SKM-1 treated with dmso at 0.1 percent for 144 hours (cell line): ENCODE data around the gene GRIK4.

ENCODE experiments used
- DNase-seq: peaks from one replicate; lab custom pipeline; 2025; ENCODE audit not compliant: unreplicated experiment; lab: John Stamatoyannopoulos, UW

Gene GRIK4

DNA sequence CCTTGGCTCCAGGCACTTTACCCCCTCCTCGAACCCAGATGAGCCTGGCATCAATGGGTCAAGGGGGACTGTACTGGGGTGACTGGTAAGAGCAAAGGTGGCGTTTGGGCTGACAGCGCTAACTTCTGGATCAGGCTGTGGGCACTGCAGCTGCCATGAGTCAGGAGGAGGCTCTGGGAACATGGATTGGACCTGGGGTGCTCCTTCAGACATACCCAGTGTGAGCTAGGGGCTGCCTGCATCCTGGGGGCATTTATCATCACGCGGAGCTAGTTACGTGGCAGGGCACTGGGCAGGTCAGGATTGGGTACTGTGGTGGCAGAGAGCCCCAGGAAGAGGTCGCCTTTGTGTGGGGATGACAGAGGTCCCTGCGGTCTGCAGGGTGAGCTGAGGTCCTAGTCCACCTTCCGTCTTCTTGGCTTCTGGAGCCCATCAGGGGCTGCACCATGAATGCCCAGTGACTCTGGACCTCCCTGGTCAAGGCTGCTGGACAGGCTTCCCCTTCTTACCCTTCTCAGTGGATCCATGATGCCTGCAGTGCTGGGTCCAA lies 13.1 kb downstream of the GRIK4 start:
- DNase-seq, result no peak

DNA sequence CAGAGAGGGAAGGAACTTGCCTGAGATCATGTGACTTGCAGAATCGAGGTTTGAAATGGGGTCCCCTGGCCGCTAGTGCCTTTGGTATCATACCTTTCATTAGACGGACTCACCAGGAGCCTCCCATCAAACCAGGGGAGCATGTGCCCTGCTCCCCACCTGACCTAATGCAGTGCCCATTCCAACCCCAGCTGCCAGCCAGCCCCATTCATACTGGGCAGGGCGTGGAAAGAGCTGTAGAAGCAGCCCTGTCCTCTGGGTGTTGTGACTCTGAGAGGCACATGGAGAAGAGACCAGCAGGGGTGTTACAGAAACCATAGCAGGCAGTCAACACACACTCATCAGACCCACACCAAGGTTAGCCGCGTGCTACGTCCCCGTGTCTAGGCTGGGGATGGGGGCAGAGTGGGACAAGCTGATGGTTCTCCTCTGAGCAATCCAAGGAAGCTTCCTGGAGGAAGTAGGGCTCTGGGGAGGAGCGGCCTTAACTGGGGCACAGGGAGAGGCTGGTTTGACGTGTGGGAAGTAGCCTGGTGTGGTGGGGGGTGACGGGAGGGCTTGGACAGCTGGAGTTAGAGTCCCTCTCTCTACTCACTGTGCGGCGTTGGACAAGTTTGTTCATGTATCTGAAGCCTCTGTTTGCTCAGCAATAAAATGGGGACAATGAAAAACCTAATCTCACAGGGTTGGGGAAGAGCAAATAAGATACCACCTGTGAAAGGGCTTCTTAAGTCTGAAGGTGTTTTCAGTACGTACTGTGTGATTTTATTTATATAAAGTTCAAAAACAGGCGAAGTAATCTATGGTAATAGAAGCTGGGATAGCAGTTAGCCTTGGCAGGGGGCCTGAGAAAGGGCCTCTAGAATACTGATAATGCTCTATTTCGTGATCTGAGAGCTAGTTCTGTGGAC lies 14.0 kb downstream of the GRIK4 start:
- no peak for DNase-seq

DNA sequence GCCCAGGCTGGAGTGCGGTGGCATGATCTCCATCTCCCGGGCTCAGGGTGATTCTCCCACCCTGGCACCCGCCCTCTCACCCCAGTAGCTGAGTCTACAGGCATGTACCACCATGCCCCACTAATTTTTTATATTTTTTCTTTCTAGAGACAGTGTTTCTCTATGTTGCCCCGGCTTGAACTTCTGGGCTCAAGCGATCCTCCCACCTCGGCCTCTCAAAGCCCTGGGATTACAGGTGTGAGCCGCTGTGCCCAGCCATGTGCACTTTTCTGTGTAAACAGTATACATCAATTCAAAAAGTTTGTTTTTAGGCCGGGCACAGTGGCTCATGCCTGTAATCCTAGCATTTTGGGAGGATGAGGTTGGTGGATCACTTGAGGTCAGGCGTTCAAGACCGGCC lies 14.7 kb downstream of the GRIK4 start:
- no peak for DNase-seq

DNA sequence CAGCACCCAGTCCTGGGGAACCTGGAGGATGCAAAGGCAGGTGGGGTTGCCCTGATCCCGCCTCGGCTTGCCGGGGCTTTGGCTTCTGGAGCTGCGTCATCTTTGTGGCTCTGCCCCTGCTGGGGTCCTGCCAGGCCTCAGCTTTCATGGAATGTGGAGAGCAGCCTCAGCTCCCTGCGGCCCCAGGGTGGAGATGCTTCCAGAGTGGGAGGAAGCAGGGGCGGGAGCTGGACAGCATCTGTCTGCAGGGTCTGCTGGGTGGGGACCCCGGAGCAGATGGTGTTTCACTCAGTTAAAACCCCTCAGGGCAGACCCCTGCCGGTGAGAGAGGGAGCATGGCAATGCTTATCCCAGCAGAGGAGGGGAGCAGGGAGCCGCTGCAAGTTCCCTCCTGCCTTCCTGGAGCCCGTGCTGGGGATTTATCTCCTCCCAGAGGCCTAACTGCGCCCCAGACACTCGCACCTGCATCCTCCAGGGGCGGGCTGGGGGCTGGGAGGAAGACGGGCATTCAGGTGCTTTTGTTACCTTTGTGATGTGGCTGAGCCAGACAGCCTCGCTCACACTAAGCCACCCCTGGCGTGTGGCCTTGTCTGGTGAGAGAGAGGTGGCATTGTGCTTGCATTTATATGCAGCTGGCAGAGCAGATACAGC lies 15.7 kb downstream of the GRIK4 start:
- no peak for DNase-seq

DNA sequence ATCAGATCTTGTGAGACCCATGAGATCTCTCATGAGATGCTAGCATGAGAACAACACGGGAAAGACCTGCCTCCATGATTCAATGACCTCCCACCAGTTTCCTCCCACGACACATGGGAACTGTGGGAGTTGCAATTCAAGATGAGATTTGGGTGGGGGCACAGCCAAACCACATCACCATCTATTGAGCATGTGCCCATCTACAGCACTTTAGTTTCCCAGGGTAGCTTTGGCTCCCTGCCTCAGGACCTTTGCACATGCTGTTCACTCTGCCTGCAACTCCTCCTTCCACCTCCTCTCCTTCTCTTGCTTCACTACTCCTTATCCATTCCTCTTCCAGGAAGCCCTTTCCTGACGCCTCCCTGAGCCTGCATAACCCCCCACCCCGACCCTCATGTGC lies 17.2 kb downstream of the GRIK4 start:
- DNase-seq, result no peak

DNA sequence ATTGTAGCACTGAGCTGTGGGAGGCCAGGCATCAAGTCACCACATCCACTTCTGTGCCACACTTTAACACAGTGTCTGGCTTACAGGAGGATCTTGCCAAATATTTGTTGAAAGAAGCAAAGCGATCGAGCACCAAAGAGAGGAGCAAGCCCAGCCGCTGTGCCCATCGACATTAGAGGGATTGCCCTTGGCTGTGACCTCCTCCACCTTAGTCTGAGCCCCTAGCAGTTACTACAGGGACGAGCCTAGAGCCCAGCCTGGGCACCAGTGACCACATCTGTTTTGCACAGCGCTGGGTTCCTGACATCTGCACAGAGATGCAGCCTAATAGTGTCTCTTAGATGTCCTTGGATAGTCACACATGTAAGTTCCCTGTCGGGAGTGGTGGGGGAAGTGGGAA lies 17.7 kb downstream of the GRIK4 start:
- DNase-seq, result no peak

DNA sequence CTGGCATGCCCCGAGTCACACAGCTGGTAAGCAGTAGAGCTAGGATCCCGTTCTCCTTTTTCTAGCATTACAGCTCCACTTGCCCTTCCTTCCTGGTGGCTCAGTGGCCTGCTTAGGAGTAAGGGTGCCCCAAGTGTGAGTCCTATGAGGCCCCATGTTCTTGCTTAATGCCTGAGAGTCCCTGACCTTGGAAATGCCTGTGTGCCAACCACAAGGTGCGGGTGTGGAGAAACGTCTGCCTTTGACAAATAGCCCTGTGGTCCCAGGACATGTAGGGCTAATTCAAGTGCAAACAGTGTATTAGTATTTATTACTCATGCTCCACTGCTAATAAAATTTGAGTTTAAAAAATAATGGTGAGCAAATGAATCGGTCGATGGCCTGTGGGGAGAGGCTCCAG lies 18.4 kb downstream of the GRIK4 start:
- DNase-seq, result peak; percentile 11

DNA sequence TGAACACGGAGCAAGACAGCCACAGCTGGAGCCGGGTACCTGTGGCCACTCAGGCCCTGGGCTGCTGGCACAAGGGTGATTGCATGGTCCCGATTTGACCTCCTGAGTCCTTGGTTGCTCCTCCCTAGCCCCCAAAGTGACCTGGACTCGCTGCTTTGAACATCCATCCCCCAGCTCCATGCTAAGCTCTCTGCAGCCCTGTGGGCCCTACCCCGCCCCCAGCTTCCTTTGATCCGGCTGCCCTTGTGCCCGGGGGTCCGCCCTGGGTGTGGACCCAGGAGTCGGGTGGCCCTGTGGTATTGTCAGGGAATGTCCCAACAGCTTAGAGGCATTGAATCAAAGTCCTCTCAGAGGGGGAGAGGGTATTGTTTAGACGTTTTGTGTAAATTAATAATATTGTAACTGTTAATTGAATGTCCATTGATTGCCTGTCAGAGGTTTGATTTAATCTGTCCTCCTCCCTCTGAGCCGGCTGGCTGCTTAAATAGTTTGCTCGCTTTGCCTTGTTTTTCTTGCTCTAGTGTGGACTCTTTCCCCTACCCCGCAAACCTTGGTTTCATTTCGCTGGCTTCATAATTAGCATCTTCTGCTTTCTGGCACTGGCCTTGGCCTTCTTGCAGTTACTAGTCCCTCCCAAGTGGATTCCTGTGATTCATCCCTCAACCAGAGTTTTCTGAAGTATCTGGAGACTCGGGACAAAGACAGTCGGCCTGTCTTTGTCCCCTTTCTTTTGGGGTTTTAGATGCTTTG lies 20.7 kb downstream of the GRIK4 start:
- DNase-seq, result no peak

DNA sequence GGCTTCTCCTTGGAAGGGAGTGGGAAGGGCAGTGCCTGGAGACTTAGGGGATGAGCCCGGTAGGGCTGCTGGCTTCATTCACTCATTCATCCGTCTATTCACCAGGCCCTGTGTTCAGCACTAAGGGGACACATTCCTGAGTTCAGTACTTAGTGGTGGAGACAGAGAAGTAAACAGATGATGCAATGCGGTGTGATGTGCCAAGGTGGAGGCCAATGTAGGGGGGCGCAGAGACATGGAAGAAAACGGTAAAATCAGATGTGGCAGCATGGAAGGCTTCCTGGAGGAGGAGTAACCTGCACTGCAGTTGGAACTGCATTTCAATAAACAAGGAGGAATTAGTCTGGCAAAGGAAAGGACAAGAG lies 21.3 kb downstream of the GRIK4 start:
- DNase-seq, result no peak

DNA sequence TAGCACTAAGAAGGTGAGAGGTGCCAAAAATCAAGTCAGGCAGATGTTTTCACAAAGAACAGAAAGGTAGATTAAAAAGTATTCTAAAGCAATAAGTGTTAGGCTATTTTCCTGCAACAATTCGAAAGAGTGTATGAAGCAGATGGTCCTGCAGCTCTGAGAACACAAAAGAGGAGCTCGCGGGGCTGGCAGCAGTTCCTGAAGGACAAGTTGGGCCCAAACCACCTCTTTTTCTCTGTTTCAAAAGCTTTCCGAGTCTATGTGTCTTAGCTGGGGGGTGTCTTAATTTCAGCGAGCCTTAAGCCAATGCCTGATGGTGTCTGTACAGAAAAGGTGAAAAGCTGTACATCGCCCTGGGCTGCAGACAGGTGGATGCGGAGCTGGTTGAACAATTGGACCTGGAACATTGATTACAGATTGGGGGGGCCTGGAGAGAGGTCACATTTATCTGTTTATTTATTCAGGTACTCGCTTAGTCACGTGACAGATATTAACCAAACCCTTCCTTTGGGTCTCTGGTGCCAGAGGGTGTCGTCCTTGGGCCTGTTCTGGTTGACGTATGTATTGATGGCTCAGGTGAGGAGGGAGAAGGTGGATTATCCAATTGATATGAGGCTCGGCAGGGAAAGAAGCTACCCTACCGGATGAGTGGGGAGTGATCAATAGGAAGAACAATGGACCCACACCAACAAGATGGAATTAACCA lies 24.7 kb downstream of the GRIK4 start:
- DNase-seq, result no peak

DNA sequence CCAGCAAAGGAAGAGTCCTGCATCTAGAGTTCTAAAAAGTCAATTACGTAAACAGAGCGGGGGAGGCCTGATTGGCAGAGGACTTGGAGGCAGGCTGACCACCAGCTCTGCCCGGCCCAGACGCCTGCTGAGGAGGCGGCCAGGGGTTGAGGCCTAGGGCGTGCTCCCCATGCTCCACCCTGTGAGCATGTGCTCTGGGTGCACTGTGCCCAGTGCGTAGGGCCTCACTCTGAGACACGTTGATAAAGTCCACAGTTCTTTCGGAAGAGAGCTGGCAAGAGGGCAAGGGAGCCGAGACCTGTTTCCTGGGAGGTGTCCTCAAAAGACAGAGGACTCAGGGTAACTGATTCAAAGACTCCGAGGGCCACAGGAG lies 25.2 kb downstream of the GRIK4 start:
- no peak for DNase-seq

DNA sequence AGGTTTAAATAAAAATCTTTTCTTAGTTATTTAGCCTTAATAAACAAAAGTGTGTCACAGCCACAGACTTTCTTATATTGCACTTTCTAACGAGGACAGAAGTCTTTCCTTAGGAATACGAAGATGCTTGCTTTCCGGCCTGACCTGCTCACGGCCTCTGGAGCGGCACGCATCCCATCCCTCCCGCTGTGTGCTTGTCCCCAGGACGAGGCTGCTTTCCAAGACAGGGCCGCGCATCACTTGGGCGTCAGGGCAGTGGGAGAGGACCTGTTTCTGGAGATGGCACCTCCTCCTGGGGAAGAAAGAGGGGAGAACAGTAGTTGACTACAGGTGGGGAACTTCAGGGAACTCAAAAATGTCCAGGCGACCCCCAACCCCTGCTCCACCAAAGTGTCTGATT lies 26.4 kb downstream of the GRIK4 start:
- no peak for DNase-seq

DNA sequence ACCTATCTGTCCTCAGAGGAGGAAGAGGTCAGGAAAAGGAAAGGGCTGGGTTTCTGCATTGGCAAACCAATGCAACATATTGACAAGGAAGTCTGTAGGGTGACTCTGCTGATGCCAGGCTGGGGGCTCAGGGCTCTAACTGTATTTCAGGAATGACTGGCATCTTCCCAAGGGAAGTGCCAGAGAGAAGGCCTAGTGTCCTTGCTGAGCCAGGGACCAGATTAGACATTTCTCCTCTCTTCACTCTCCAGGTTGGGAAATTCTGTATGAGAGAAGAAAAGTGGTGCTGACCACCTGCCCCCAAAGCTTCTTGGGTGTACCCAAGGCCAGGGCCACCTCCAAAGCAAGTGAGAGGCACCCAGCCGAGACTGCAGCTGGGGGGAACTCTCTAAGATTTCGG lies 27.2 kb downstream of the GRIK4 start:
- no peak for DNase-seq

DNA sequence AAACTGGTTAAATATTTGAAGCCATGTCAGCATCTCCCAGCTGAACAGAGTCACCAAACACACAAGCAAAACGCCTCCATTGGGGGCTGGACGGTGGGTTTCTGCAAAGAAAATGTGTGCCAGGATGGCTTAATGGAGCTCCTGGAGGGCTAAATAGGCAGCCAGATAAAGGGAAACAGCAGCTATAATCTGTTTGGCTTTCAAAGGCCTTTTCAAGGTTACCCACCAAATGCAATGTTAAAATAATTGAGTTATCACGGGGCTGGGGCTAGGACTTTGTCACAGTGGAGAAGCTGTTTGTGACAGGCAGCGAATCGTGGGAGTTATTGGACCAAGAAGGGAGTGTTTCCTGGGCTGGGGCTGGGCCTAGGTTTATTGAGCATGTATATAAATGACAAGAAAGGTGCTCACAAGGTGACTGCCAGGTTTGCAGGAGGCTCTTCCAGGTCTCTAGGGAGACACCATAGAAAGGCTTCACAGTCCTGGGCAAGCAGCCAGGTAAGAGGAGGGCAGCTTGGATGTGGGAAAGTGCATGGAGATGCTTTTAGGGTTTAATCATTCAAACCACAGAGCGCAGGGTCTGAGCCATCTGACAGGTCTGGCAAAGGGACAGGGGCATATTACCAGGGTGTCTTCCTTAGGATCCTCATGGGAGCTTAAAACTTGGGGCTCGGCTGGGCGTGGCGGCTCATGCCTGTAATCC lies 28.3 kb downstream of the GRIK4 start:
- DNase-seq, result no peak

DNA sequence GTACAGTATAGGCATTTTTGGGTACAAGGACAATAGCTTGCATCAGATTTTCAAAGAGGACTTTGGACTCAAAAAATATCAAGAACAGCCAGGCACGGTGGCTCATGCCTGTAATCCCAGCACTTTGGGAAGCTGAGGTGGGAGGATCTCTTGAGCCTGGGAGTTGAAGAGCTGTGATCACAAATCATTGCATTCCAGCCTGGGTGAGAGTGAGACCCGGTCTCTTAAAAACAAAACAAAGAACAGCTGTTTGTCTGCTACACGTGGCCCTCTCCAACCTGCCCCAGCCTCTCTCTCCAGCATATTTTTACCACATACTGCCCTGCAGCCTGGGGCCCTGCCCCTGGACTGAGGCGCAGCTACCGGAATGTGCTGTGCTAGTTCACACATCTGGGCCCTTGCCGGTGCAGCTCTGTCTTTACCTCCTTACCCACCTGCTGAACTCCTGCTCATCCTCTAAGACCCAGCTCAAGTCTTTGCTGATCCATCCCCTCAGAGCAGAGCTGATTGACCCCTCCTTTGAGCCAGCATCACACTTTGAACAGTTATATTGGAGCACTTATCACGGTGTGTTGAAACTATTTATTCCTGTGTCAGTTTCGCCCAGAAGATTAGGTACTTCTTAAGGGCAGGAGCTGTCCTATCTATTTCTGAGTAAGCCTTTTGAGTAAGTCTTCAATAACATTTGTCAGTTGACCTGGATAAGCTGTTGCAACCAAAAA lies 29.4 kb downstream of the GRIK4 start:
- no peak for DNase-seq

DNA sequence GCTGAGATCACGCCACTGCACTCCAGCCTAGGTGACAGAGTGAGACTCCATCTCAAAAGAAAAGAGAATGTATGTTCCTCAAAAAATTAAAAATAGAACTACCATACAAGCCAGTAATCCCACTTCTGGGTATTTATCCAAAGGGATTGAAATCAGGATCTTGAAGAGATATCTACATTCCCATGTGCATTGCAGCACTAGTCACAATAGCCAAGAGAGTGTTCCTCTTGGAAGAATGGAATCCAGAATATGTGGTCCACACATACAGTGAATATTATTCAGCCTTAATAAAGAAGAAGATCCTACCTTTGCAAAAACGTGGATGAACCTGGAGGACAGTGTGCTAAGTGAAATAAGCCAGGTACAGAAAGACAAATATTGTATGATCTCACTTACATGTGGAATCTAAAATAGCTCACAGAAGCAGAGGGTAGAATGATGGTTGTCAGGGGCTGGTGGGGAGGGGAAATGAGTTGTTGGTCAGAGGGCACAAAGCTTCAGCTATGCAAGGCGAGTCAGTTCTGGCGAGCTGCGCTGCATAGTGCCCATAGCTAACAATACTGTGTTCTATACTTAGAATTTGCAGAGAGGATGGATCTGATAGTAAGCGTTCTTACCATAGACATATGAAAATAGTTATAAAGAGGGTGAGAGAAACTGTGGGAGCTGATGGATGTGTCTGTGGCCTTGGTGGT lies 32.1 kb downstream of the GRIK4 start:
- no peak for DNase-seq

DNA sequence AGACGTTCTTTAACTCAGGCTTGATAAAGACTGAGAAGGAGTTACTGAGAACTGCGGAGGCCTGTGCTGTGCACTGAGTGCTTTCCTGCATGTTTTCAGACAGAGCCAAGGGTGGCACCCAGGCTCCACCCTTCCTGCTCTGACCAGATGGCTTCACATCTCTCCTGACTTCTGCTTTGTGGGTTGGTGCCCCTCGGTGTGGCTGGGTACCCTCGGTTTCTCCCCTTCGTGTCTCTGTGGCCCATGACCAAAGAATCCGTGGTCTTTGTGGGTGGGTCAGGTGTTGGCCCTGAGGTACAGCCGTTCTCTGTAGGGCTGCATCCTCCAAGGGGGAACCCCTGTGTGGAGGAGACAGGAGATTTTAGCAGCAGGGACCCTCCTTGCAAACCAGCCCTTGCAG lies 34.3 kb downstream of the GRIK4 start:
- no peak for DNase-seq

DNA sequence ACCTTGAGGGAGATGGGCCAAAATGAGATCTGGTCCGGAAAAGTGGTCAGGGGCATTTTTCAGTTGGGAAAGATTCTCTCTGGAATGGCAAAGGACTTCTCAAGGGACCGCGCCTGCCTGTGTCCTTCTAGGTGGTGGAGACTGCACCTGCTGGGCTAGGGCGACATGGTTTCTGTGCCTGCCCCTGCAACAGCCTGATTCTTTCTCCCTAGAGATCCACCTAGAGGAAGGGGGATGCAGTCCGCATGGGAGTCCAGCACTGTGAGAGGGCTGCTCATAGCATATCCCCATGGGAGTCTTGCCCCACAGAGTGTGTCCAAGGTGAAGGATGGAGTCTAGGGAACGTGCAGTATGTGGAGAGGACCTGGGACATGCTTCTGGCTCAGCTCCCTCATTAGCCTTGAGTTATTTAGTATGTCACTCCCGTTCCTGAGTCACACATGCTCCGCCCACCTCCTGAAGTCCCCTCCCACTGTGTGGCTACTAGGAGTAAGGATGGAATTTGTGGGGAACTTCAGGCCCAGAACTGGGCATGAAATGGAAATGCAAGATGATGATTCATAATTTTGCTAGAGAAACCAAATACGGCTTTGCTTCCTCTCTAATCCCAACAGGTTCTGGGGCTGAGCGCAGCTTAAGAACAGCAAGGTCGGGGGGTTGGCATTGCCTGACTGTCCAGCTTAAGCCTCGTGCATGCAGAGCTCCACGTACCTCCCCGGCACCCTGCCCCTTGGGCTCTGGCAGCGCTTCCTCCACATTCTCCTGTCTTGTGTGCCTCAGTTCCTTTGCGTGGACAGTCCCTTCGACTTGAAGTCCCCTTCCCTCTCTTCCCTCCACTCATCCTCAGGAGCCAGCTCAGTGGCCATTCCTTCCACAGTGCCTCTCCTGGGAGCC lies 35.0 kb downstream of the GRIK4 start:
- no peak for DNase-seq
